ENCODE data around the gene ZNF136. TPM values are rescaled to one million over a fixed set of nuclear protein-coding genes. Genes with fewer than 3 reads are reported as not detected.

Gene ZNF136
- total RNA-seq = 15.8 TPM

DNA sequence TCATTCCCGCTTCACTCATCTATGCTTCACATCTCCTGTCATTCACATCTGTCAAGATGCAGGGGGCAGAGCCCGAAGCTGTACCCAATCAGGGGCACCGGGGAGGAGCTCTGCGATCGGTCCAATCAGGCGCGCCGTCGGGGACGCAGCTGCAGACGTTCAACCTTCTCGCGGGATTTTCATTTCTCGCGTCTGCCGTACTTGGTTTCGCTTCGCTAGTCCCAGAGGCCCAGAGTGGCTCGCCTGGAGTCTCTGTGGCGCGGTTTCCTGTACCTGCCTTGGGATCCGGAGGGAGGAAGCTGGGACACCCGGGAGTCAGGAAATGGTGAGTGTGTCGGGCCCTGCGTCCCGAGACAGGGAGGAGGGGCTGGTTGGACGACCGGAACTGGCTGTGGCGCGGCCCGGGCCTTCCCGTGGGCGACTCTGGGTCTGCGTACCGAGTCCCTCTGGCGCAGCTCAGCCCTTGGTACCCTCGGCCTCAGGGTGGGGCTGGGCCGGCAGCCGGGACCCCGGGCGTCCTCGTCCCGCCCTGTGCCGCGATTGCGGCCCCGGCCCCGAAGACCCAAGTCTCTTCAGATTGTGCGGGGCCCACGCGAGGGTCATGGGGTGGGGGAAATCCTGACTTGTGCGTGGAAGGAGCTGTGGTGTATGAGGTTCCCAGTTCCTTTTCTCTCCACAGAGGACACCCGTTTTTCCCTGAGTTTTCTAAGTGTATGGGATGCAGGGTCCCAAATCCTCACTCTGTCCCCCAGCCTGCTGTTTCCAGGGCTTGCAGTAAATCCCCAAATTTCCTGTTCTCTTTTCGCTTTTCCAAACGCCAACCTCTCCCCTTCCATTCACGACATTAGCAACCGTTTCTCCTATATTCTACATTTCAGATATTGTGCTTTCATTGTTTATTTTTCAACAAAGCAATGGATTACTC lies at the start of gene ZNF136:
TSS of gene ZNF136 (plus strand) at position 215 of the 925 bp plus-strand sequence. CDS start at position 323, 108 bp downstream.
- intact Hi-C loops (cut with DNase I) = no loop called here
- ATAC-seq (peak; percentile 100), DNase-seq (ENCODE audit: low spot score) (peak; percentile 96)

GRCh38 chr19:12113121-12113520 lies 49.8 kb upstream of the ZNF136 start:
- DNase-seq (ENCODE audit: low spot score) (no peak), ATAC-seq (no peak)
- intact Hi-C loops (cut with DNase I) = no loop called here

GRCh38 chr19:12117201-12117970 lies 45.5 kb upstream of the ZNF136 start:
- no peak for ATAC-seq
- no peak for DNase-seq (ENCODE audit: low spot score)
- intact Hi-C loops (cut with DNase I) = no loop called here

GRCh38 chr19:12126707-12127106 lies 36.2 kb upstream of the ZNF136 start:
- intact Hi-C loops (cut with DNase I) = no loop called here
- ATAC-seq = no peak
- DNase-seq (ENCODE audit: low spot score) = no peak

DNA sequence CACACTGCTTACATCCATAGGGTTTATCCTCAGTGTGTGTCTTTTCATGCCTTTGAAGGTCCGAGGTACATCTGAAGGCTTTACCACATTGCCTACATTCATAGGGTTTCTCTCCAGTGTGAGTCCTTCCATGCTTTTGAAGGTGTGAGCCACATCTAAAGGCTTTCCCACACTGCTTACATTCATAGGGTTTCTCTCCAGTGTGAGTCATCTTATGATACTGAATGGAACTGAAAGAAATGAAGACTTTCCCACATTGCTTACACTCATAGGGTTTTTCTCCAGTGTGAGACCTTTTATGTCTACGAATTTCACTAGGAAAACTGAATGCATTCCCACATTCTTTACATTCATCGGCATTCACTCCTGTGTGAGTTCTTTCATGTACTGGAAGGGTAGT lies 29.8 kb upstream of the ZNF136 start:
- intact Hi-C loops (cut with DNase I) = no loop called here
- ATAC-seq (no peak), DNase-seq (ENCODE audit: low spot score) (no peak)

DNA sequence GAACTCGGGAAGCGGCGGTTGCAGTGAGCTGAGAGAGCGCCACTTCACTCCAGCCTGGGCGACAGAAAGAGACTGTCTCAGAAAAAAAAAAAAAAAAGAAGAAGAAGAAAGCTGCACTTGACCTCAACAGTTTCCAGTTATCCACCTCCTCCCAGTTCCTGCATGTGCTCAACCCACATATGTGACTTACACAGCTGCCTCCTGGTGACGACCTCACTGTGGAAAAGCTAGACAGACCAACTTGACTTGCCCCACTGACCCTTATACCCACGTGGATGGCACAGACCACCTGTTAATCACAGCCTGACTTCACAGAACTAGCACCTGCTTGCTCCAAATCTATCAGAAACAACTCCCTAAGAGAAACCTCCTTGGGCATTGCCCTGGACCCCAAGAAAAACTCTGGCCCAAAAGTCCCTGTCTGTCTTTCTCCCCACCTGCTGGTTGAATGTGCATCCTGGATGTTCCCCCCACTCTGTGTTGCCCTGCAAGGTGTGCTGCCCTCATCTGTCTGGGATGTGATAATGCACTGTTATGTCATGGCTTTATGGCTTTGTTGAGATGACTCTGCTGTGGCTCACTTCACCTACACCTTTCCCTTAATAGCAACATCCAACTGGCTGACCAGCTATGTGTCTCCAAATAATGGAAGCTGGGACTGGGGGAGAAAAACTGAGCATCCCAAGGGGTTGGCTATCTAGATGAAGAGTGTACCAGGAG lies 25.5 kb upstream of the ZNF136 start:
- intact Hi-C loops (cut with DNase I) = no loop called here
- DNase-seq (ENCODE audit: low spot score) (no peak), ATAC-seq (no peak)

DNA sequence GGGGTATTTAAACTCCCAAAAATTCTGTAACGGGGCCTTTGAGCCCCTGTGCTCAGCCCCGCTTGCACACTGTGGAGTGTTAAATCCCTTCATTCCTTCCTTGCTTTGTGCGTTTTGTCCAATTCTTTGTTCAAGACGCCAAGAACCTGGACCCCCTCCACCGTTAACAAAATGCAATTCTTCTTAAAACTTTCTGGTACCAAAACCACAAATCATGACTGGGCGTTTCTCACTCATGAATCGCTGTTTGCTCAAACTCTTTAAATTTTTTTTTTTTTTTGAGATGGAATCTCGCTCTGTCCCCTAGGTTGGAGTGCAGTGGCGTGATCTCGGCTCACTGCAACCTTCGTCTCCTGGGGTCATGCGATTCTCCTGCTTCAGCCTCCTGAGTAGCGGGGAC lies 23.6 kb upstream of the ZNF136 start:
- no peak for DNase-seq (ENCODE audit: low spot score)
- intact Hi-C loops (cut with DNase I) = no loop called here
- ATAC-seq = no peak

DNA sequence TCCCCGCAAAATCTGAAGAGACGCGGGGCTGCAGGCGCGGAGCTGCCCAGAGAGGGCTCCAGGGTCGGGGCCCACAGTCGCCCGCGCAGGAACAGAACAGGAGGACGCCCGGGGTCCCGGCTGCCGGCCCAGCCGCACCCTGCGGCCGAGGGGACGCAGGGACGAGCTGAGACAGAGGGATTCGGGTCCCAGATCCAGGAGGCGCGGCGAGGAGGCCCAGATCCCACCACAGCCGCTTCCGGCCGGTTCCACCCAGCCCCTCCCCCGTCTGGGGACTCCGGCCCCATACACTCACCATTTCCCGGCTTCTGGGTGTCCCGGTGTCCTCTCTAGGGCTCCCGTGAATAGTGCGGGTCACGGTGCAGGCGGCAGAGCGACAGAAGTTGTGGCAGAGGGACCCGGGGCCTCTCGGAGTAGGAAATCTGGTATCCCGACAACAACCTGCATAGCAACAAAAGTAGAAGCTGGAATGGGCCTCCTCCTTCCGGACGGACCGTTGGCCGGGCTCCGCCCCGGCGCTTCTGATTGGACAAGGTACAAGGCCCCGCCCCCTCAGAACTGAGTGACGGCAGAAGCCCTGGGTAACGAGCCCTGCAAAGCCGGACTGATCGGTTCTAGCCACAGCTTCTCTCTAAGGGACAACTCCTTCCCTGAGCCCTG lies 22.9 kb upstream of the ZNF136 start, which contains the start of gene ZNF20:
TSS of gene ZNF20 (minus strand) at position 466 of the 660 bp plus-strand sequence. CDS start at position 298, 168 bp downstream.
- intact Hi-C loops (cut with DNase I) = no loop called here
- peak; percentile 100 for ATAC-seq
- DNase-seq (ENCODE audit: low spot score) = peak; percentile 98

GRCh38 chr19:12140545-12141404 lies 22.1 kb upstream of the ZNF136 start:
- ATAC-seq (peak; percentile 94), DNase-seq (ENCODE audit: low spot score) (peak; percentile 94)
- intact Hi-C loops (cut with DNase I) = no loop called here

DNA sequence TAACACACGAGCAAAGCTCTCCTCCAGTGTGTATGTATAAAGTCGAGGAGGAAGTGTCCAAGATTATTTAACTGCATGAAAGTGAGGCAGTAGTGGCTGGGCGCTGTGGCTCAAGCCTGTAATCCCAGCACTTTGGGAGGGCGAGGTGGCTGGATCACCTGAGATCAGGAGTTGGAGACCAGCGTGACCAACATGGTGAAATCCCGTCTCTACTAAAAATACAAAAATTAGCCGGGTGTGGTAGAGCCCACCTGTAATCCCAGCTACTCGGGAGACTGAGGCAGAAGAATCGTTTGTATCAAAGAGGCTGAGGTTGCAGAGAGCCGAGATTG lies 21.5 kb upstream of the ZNF136 start:
- intact Hi-C loops (cut with DNase I) = no loop called here
- DNase-seq (ENCODE audit: low spot score) = no peak
- no peak for ATAC-seq

GRCh38 chr19:12145348-12145747 lies 17.5 kb upstream of the ZNF136 start:
- ATAC-seq = no peak
- no peak for DNase-seq (ENCODE audit: low spot score)
- intact Hi-C loops (cut with DNase I) = no loop called here

DNA sequence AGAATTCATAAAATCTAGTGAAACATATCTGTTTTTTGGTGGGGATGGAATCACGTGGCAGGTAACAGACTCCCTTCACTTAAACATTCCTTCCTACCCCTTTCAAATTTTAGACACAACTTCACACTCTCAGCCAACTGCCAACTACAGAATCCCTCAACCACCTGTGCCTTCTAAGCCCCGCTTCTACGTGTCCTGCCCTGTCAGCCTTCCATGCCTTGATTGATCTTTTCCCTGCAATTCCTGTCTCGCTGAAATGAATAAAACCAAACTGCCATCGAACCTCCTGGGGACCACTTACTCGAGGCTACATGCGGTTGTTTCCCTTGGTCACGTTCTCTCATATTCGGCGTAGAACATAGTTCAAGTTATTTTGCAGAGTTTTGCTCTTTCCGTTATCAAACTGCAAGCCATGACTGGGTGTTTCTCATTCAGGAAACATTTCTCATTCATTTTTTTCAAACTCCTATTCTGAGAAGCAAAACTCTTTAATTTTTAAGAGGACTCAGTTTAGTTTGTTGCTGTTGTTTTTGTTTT lies 7.5 kb upstream of the ZNF136 start:
- intact Hi-C loops (cut with DNase I) = no loop called here
- ATAC-seq (no peak), DNase-seq (ENCODE audit: low spot score) (no peak)

DNA sequence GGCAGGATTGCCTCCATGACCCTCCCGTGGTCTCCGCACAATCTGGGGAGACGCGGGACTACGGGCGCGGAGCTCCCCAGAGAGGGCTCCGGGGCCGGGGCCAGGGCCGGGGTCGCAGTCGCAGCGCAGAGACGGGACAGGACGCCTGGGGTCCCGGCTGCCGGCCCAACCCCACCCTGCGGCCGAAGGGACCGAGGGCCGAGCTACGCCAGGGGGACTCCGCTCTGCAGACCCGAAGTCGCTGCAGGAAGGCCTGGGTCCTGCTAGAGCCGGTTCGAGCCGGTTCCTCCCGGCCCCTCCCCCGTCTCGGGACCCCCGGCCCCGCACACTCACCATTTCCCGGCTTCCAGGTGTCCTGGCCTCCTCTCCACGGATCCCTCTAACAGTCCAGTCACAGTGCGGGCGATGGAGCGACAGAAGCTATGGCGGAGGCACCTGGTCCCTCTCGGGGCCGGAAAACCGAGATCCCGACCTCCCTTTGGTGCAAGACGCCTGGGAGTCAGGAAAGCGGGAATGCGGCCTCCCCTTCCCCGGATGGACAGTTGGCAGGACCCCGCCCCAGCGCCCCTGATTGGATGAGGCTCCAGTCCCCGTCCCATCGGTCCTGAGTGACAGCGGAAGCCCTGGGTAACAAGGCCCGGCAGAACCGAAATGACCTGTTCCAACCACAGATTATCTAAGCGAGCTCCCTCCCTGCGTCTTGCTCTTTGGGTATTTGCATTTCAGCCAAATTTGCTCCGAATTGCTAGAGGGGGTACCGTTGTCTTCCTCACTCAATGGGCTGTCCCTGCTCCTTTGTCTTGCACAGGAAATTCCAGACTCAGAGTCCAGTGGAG lies 6.5 kb upstream of the ZNF136 start, which contains the start of gene ZNF625:
TSS of gene ZNF625 (minus strand) at position 512 of the 836 bp plus-strand sequence. CDS start at position 336, 176 bp downstream.
- intact Hi-C loops (cut with DNase I) = no loop called here
- DNase-seq (ENCODE audit: low spot score) (peak; percentile 88), ATAC-seq (peak; percentile 97)

DNA sequence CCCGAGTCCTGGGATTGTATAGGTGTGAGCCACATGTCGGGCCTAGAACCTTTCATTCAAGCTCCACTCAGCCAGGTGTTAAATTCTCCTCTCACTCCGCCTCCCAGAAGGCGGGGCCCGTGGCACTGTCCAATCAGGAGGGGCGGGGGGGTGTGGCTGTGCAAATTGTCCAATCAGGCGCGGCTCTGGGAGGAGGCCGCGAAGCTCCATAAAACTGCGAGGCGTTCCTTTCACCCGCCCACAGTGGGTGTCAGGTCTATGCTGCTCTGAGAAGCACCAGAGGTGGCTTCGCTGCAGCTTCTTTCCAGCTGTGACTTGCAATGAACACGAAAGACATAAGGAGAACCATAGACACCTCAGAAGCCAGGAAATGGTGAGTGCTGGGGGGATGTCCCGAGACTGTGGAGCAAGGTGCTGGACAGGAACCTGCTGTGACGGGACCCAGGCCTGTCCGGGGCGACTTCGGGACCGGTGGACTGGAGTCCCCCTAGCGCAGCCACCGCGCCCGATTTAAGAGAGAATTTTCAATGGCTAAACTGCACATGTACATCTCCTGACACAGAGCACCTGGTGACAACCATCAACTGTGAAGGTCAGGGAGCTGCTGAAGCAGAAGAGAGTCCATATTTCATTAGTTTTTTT lies 3.0 kb upstream of the ZNF136 start:
- ATAC-seq (no peak), DNase-seq (ENCODE audit: low spot score) (no peak)
- intact Hi-C loops (cut with DNase I) = no loop called here

- ATAC-seq = no peak
- no peak for DNase-seq (ENCODE audit: low spot score)
- intact Hi-C loops (cut with DNase I) = no loop called here
Observed at GRCh38 chr19:12162513-12162881, 399 bp upstream of the ZNF136 start.

- intact Hi-C loops (cut with DNase I) = loop anchor here (1.0 kb wide), 1 partner anchor 18 kb away; no protein-coding TSS in a partner anchor
- ATAC-seq (no peak), DNase-seq (ENCODE audit: low spot score) (no peak)
Observed at GRCh38 chr19:12163826-12164225, 930 bp downstream of the ZNF136 start.

Data from sciatic nerve (tissue), 2 donors.